Inflammatory macrophage treated with lipopolysaccharide for 4 hours (primary cell): Measurements from ENCODE around the gene PRPH.
"Not testable (repeated sequence)": the region's sequence is repeated elsewhere in the genome, so short reads cannot be mapped to it uniquely, and the experiment has no call there.

Source experiments
- DNase-seq: peaks from one replicate; pipeline ENCODE4 v3.0.0-alpha.2; 2020

PRPH gene

DNA sequence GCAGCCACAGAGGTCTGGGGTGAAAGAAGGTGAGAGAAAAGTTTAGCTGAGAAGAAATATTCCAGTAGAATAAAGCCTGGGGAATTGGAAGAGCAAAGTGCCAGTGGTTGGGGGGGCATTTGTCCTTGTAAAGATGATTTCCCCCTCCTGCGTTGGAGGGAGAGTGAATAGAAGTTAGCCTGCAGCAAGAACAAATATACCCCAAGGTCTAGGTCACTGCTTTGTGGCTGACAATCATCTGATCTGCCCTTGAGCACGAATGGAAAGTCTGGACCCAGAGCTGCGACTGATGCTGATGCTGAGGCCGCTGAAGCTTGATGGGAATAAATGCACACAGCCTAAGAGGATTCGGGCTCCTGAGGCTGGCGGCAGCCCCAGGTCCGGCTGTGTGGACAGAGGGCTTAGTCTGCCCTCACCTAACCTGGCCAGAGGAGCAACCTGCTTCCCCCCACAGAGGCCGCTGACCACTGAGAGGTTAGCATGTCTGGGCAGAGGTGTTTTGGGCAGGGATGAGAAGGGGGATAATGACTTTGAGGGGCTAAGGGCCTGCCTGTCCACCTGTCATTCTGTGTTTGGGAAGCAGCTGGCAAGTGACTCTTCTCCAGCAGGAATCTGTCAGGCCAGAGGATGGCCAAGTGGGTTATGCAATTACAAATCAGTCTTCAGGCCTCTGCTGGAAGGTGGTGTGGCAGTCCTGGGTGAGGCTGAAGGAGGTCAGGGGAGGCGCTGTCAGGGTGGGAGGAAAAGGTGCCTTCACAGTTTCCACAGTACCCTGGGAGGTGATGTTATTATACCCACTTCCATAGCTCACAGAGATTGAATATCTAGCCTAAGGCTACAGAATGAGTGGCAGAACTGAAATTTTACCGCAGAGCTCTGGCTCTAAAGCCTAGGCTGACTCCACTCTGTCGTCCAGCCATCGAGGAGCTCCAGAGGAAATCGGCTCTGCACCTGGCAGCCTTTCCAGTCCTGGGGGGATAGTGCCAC, 18.4 kb upstream of the PRPH start:
- DNase-seq: no peak

DNA sequence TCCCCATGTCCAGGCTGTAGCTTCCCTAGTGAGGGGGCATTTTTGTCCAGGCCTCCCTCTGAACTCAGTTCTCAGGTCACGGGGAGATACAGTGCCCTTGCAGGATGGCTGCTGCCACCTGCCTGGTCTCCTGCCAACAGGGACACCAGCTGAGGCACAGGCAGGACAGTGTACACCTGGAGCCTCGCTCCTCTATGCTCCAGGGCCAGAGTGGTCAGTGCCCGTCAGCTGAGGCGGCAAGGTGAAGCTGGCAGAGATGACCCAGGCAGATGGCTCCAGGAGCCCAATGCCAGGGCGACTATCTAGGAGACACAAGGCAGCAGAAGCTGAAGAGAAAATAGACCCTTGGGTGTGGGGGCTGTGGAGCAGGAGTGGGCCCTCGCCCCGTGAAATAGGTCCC, 17.5 kb upstream of the PRPH start:
- DNase-seq: no peak

DNA sequence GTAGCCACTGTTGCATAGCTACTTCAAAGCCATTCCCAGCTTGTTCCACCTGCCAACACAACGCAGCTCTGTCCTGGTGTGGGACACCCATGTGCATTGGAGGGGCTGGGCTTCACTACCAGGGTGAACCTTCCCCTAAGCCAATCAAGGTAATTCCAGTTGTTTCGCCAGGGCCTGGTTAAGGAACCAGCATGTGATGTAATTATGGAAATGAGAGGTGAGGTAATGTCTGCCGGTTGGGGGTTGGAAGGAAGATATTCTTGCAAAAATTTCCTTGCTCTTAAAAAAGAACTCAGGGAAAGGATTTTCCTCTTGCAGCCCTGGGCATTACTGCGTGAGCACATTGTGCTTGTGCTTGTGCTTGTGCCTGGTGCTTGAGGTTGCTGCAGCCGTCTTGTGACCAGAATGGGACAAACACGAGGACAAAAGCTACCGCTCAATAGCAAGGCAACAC, 15.2 kb upstream of the PRPH start:
- peak; percentile 89 for DNase-seq

DNA sequence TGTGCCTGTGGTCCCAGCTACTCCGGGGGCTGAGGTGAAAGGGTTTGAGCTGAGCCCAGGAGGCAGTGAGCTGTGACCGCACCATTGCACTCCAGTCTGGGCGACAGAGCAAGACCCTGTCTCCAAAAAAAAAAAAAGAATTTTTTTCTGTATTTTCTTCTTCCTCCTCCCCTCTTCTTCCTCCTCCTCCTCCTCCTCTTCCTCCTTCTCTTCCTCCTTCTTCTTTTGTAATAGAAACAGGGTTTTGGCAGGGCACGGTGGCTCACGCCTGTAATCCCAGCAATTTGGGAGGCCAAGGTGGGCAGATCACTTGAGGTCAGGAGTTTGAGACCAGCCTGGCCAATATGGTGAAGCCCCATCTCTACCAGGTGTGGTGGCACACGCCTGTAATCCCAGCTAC, 14.4 kb upstream of the PRPH start:
- not testable (repeated sequence) for DNase-seq

DNA sequence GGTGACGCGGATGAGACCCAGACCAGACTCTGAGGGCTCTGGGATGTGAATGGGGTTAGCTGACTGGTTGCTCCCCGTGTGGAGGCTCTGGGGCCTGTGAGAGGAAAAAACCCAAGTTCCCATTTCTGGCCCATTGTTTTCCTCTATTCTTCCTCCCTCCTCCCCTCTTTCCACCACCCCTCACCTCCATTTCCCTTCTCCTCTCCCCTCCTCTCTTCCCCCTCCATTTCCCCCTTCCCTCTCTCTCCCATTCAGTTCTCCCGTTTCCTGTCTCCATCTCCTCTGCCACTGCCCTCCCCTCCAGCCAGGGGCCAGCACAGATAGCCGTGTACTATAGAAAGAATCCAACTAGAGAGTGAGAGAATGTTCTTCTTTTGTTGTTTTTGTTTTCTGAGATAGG, 12.6 kb upstream of the PRPH start:
- no peak for DNase-seq

DNA sequence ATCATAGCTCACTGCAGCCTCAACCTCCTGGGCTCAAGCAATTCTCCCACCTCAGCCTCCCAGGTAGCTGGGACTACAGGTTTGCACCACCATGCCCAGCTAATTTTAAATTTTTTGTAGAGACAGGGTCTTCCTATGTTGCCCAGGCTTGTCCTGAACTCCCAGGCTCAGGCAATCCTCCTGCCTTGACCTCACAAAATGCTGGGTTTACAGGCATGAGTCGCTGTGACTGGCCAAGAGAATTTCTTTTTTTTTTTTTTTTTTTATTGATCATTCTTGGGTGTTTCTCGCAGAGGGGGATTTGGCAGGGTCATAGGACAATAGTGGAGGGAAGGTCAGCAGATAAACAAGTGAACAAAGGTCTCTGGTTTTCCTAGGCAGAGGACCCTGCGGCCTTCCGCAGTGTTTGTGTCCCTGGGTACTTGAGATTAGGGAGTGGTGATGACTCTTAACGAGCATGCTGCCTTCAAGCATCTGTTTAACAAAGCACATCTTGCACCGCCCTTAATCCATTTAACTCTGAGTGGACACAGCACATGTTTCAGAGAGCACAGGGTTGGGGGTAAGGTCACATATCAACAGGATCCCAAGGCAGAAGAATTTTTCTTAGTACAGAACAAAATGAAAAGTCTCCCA, 12.1 kb upstream of the PRPH start:
- DNase-seq: not testable (repeated sequence)

DNA sequence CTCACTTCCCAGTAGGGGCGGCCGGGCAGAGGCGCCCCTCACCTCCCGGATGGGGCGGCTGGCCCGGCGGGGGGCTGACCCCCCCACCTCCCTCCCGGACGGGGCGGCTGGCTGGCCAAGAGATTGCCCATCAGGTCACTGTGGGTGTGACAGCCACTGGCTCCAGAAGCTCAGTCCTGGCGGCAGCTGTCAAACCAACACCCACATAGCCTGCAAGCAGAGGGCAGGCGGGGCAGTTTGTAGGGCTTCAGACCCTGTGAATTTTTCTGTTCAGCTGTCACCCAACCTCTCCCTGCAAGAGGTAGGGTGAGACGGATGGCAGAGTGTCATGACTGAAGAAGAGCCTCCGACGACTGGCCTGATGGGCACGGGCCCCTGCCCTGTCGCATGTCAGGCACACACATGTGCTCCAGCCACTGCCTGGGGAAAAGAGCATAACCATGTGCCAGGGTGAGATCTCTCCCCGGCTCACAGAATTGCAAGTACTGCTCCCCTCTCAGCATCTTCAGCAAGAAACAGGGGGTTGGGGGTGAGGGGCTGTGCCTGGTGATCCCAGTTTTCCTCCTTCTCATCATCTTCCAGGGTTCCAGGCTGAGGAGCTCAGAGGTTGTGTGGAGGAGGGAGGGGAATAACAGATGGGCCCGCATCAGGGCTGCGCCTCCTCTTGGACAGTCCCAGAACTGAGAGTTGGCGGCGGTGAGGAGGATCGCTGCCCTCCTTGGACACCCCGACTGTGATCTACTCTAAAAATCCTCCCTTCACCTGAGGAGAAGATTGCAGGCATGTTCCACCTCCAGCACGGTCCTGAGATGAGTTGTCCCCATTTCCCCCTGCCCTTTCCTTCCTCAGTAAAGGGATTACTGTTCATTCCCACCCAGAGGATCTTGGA, 11.2 kb upstream of the PRPH start:
- no peak for DNase-seq

DNA sequence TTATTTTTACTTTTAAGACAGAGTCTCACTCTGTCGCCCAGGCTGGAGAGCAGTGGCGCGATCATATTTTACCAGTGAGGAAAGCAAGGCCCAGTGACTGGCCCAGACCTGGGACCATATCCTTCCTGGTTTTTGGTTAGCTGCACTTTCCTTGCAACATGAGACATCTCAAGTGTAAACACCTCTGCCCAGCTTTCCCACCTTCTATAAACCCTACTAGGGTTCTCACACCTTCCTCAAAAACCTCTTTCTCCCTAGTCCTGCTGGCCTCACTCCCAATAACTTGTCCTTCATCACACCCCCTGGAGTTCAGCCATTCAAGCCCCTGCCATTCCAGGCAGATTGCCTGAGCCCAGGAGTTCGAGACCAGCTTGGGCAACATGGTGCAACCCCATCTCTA, 10.3 kb upstream of the PRPH start:
- no peak for DNase-seq

DNA sequence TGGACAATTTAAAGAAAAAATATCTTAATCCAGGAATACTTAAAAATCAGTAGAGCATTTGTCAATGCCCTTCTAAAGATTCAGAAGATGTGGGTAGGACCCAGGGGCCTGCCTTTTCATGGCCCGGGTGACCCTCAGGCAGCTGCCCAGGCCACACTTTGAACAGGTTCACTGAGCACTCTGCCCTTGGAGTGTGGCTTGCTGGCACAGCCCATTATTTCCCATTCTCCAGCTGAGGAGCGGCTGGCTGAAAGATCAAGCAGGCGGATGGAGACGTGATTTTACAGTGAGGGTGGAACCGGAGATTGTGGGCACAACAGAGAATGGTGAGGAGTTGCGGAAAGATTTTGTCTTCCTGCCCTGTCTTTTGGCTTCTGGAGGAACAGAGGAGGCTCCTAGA, 7.1 kb upstream of the PRPH start:
- DNase-seq: no peak

DNA sequence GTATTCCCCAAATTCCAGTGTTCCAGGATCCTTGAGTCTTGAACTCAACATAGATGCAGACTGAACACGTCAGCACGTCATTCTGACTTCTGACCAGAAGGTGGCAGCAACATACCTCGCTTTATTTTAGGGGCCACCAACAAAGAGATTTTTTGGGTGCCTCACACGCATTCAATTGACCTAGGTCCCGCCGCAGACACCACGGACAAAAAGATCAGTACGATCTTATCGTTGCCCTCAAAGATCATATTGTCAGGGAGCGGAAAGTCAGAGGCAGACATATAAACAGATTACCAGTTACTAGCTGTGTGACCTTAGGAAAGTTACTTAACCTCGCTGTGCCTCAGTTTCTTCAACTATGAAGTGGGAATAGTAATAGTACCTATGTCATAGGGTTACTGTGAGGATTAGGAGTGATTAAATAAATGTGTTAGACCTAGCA, 6.5 kb upstream of the PRPH start:
- peak; percentile 55 for DNase-seq

DNA sequence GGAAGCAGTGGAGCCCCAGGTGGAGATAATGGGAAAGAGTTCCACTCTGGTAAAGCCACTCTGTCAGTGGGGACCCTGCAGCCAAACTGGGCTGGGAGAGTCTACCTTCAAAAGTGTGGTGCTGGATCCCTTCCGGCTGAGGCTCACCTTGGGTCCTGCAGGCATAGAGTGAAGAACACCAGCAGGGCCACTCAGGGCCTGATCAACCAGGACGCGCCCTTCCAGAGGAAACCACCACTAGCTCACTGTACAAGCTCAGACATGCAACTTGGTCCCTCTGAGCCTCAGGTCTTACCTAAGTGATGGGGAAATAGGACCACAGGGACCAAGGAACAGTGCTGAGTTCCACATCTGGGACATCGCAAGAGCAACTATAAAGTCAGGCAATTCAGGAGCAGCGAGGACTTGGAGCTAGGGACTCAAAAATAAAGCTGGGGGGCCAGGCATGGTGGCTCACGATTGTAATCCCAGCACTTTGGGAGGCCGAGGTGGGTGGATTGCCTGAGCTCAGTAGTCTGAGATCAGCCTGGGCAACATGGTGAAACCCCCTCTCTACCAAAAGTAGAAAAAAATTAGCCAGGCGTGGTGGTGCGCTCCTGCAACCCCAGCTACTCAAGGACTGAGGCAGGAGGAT, 5.9 kb upstream of the PRPH start:
- DNase-seq: no peak

DNA sequence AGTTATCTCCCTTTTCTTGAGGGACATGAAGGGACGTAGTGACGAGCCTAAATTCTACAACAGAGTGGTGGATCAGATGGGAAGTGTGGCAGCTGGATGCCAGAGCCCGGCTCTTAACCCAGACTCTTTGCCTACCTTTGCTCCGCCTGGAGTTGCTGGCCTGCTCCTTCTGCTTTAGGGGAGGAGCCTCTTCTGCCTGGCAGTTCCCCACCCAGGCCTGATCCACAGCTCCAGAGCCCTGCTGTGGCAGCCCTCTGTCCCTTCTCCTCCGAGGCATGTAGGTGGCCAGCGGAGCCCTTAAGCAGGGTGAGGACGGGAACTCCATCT, 2.3 kb upstream of the PRPH start:
- DNase-seq: no peak

DNA sequence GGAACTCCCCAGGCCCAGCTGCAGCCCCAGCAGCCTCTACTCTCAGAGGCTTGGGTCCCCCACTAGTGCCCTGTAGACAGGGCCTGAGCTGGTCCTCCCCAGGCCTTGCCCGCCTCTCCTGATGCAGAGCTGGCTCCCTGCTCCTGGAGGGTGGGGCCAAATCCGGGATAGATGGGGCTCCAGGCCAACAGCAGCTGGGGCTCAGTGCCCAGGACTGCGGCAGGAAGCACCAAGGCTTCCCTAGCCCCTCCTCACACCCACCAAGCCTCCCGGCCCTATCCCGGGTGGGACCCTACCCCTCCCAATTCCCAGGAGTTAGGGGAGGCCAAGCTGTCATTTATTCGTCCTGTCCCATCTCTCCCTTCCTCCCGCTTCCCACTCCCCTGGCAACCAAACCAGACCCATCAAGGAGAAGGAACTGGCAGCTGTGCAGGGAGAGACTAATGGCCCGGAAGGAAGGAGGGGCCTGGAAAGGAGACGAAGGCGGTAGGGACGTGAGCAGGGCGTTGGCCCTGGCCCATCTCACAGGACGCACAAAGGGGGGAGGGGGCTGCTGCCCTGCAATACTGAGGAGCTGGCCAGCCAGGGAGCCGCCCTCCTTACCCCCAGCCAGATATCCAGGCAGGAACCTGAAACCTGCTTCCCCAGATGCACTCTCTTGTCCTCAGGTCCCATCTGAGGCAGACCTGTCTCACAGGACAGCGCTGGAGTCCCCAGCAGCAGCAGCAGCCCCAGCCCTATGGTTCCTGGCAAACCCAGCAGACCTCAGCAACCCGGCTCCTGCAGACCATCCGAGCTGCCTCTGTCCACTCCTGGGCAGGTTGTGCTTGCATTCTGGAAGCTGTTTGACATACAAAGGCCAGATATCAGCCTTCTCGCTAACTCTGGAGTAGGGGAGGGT, 1.6 kb upstream of the PRPH start:
- DNase-seq: no peak

DNA sequence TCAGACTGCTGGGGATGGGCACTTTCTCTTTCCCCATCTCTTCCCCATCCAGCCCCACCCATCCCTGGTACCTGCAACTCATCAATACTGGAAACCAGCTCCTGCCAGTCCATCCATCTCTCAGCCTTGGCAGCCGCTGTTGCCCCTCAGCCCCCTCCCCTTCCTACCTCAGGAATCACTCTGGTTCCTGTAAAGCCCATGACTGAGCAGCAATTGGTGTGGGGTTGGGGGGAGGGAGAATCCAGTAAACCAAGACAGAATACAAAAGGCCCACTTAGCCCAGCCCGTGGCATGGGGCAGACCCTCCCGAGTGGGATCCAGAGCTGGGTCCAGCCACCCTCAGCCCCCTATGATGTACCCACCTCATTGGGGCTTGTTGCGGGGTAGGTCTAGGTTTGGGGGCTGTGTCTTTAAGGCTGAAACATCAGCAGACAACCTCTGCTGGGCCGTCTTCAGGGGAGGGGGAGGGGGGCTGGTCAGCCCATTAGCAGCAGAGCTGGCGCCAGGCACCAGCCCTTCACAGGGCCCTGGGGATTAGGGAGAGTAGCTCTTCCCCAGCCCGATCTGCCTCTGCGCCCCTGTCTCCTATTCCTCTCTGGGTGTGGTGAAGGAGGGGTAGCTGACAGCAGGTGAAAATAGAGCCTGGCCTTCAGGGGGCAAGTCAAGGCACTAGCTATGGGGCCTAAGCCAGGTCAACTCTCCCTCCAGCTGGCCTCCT, 702 bp upstream of the PRPH start:
- no peak for DNase-seq

DNA sequence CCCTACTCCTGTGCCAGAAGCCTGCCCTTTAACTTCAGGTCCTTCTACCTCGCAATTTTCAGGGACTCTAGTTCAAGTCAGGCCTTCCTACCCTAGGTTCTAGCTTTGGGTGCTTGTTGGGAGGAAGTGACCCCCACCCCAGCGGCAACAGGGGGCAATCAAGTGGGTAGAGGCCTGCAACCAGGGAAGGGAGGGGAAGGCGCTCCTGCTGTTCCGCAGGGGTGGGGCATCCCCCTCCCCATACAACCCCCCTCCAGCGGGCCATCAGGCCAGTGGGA, 204 bp upstream of the PRPH start:
- no peak for DNase-seq

DNA sequence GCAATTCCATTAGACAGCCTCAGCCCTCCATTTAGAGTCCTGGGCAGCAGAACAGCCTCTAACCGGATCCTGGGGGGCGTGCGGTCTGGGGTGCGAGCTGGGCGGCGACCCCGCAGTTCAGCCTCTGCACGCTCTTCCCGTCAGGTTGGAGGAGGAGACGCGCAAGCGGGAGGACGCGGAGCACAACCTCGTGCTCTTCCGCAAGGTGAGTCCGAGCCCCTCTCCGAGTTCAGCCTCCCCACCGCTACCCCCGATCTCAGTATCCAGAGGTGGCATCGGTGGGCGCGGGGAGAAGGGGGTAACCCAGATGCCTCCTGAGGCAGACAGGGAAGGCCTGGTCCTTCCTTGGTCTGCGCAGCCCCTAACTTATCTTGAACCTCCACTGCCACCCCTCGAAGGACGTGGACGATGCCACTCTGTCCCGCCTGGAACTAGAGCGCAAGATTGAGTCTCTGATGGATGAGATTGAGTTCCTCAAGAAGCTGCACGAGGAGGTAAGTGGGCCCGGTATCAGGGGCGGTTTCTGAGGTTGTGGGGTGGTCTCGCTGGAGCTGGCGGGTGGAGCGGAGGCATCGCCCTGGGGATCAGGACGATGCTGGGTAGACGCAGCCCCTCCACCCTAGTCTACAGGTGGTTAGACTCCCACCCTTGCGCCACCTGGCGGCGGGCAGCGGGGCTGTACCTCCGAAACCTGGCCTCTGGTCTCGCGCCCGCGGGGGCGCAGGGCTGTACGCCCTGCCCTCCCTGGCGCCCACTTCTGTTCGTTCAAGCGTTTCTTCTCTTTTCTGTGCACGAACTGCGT, 1.3 kb downstream of the PRPH start:
- peak; percentile 35 for DNase-seq

DNA sequence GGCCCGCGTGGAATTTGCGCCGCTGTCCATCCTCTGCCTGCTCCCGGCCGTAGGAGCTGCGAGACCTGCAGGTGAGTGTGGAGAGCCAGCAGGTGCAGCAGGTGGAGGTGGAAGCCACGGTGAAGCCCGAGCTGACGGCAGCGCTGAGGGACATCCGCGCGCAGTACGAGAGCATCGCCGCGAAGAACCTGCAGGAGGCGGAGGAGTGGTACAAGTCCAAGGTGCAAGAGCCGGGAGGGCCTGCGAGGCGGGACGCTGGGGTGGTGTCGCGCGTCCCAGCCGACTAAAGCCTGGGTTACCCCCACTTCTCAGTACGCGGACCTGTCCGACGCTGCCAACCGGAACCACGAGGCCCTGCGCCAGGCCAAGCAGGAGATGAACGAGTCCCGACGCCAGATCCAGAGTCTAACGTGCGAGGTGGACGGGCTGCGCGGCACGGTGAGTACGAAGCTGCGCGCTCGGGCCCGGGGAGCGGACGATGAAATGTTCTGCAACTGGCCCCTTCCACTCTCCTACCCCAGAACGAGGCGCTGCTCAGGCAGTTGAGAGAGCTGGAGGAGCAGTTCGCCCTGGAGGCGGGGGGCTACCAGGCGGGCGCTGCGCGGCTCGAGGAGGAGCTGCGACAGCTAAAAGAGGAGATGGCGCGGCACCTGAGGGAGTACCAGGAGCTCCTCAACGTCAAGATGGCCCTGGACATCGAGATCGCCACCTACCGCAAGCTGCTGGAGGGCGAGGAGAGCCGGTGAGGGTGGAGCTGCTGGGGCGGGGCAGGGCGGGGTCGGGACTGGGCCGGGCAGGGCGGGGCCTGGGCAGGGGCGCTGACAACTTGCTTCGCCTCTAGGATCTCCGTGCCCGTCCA, 2.1 kb downstream of the PRPH start:
- DNase-seq: peak; percentile 56

DNA sequence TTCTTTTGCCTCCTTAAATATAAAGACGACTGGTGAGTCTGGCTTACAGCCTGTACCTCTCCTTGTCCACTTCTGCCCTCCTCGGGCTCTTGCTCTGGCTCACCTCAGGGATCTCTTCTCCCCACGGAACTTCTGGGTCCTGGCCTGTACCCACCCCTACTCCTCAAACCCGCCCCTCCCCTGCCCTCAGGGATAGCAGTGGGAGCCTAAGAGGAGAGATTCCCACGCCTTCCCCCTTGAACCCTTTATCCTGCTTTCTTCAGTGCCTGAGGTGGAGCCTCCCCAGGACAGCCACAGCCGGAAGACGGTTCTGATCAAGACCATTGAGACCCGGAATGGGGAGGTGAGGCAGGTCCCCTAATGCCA, 2.7 kb downstream of the PRPH start:
- no peak for DNase-seq

DNA sequence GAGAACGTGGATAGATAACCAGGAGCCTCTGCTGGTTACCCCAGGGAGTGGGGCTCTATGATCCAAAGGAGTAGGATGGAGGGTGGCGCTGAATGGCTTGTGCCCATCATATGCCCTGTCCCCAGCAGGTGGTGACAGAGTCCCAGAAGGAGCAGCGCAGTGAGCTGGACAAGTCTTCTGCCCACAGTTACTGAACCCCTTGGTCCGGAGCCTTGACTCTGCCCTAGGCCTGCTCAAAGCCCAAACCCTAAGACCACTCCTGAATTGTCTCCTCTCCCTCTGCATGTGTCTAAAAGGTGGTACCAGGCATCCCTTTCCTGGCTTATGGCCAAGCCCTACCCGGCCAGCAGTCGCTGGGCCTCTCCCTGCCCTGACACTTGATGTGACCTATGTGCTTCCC, 3.2 kb downstream of the PRPH start:
- peak; percentile 43 for DNase-seq

DNA sequence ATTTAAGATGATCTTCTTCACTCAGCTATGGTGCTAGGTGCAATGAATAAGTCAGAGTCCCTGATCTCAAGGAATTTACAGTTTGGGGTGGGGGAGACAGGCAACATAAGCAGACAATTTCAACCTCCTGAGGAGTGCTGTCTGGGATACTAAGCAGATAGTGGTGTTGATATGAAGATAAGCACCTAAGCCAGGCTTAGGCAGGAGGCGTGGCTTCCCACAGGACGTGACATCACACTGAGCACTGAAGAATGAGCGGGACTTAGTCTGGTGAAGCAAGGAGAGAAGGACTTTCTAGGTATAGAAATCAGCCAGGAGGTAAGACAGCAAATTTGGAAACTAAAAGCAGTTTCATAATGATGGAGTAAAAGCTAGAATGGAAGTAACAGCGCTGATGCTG, 6.8 kb downstream of the PRPH start:
- no peak for DNase-seq
